Naive thymus-derived CD4-positive, alpha-beta T cell (primary cell): Measurements from ENCODE around the gene SAMD8. TPM values are rescaled to one million over a fixed set of nuclear protein-coding genes. Genes with fewer than 3 reads are reported as not detected.
"Not testable (repeated sequence)": the region's sequence is repeated elsewhere in the genome, so short reads cannot be mapped to it uniquely, and the experiment has no call there.

ENCODE experiments used
- ATAC-seq: fragments of 150-1000 bp; cut with Tn5 transposase; 2 replicates; pipeline ENCODE4 v1.10.0; 2021; ENCODE audit warnings: mild to moderate bottlenecking, moderate library complexity
- CTCF ChIA-PET: fragments of 350-600 bp; sonication (Branson Sonifier 250); formaldehyde crosslinking; loops from one replicate; lab custom pipeline; 2021; ENCODE audit warnings: antibody characterized with exemption; lab: Charles Lee
- POLR2A ChIA-PET: fragments of 350-600 bp; sonication (Branson Sonifier 250); formaldehyde crosslinking; loops from one replicate; lab custom pipeline; 2021; ENCODE audit warnings: antibody characterized with exemption, inconsistent platforms; lab: Charles Lee
- DNase-seq, 9 donors: peaks; one replicate each; pipeline versions ENCODE4 v3.0.0 to v3.0.0-alpha.2; 2020 to 2022; ENCODE audit warnings: mixed read lengths in 1 of 9
- H3K27ac ChIP-seq: one replicate; pipeline ENCODE4 v1.7.0; 2013; ENCODE audit warnings: mild to moderate bottlenecking, low read depth, low read length, moderate library complexity
- H3K27me3 ChIP-seq, 2 donors: one replicate each; pipeline ENCODE4 v1.7.0; 2013; ENCODE audit warnings: low read length in 2 of 2, mild to moderate bottlenecking in 2 of 2, moderate library complexity in 2 of 2; ENCODE audit not compliant: control insufficient read depth in 2 of 2, insufficient read depth in 2 of 2
- H3K36me3 ChIP-seq, 3 experiments: 1 replicate in 2 of 3; 2 replicates in 1 of 3; pipeline ENCODE4 v1.7.0; 2013; ENCODE audit warnings: low read length in 3 of 3, mild to moderate bottlenecking in 3 of 3, moderate library complexity in 1 of 3; ENCODE audit not compliant: insufficient read depth in 3 of 3, control insufficient read depth in 2 of 3
- H3K4me1 ChIP-seq, 2 donors: one replicate each; pipeline ENCODE4 v1.7.0; 2013; ENCODE audit warnings: low read length in 2 of 2, mild to moderate bottlenecking in 2 of 2, moderate library complexity in 1 of 2; ENCODE audit not compliant: control insufficient read depth in 2 of 2, insufficient read depth in 2 of 2
- H3K4me3 ChIP-seq: 2 replicates; pipeline ENCODE4 v1.7.0; 2013; ENCODE audit warnings: mild to moderate bottlenecking, low read length
- H3K9me3 ChIP-seq, 3 experiments: 1 replicate in 2 of 3; 2 replicates in 1 of 3; pipeline ENCODE4 v1.7.0; 2013; ENCODE audit warnings: low read length in 3 of 3; ENCODE audit not compliant: control insufficient read depth in 2 of 3
- H3K27ac Mint-ChIP-seq, 9 donors: one replicate each; pipeline ENCODE4 v1.8.0; 2020 to 2022; ENCODE audit warnings: mixed read lengths in 9 of 9, mild to moderate bottlenecking in 8 of 9, moderate library complexity in 5 of 9, inconsistent platforms in 2 of 9
- H3K27me3 Mint-ChIP-seq, 5 donors: one replicate each; pipeline ENCODE4 v1.8.0; 2021 to 2022; ENCODE audit warnings: mixed read lengths in 5 of 5, mild to moderate bottlenecking in 1 of 5
- H3K36me3 Mint-ChIP-seq, 5 donors: one replicate each; pipeline ENCODE4 v1.8.0; 2020 to 2022; ENCODE audit warnings: mixed read lengths in 5 of 5, mild to moderate bottlenecking in 3 of 5, inconsistent platforms in 1 of 5
- H3K4me1 Mint-ChIP-seq, 7 donors: one replicate each; pipeline ENCODE4 v1.8.0; 2020 to 2022; ENCODE audit warnings: mixed read lengths in 7 of 7, mild to moderate bottlenecking in 3 of 7, inconsistent platforms in 1 of 7
- H3K4me3 Mint-ChIP-seq, 10 donors: one replicate each; pipeline ENCODE4 v1.8.0; 2020 to 2022; ENCODE audit warnings: mild to moderate bottlenecking in 10 of 10, mixed read lengths in 10 of 10, moderate library complexity in 6 of 10, inconsistent platforms in 2 of 10
- H3K9me3 Mint-ChIP-seq, 11 donors: one replicate each; pipeline ENCODE4 v1.8.0; 2020 to 2022; ENCODE audit warnings: mixed read lengths in 11 of 11, mild to moderate bottlenecking in 4 of 11, inconsistent platforms in 1 of 11, moderate library complexity in 1 of 11
- intact Hi-C, 2 donors: fragments of 100-400 bp; cut with micrococcal nuclease; formaldehyde crosslinking; loops; one replicate each; pipeline ENCODE4 v1.15.1; 2023
- polyA plus RNA-seq, 2 donors: library from polyadenylated mRNA; unstranded; fragments of 300-500 nt; fragmentation: Illumina TruSeq; gene quantifications; one replicate each; pipeline ENCODE4 v1.2.3, GENCODE V29; 2021
- total RNA-seq, 6 experiments: library from RNA in 5 of 6; stranded (reverse) in 5 of 6; gene quantifications; 1 replicate in 5 of 6; 2 replicates in 1 of 6; pipeline ENCODE4 v1.2.3 and lab custom pipeline; 2021 to 2026

SAMD8 gene
- total and polyA plus RNA-seq, 7 experiments from 2014 or later: 4.5 to 31.7 (median 16.2) TPM

- no peaks in the 10 kb centered on the region for H3K9me3 ChIP-seq
- H3K4me1 ChIP-seq: no peaks in the 10 kb centered on the region
- H3K27ac ChIP-seq: no peak overlapping the region
- Mint-ChIP-seq H3K4me3 (no peak overlapping the region), H3K27me3 (no peaks in the 10 kb centered on the region), H3K4me1 (peaks cover 0 to 29% (median 4%) of the 10 kb centered on the region in 7 donors), H3K36me3 (peaks cover 5 to 25% (median 16%) of the 10 kb centered on the region in 5 donors), H3K27ac (peak overlapping the region in 1 of 9 donors; percentile 76), H3K9me3 (no peaks in the 10 kb centered on the region)
- no peak for DNase-seq
- peaks cover 0 to 23% (median 5%) of the 10 kb centered on the region in 3 experiments for H3K36me3 ChIP-seq
- intact Hi-C loops: no loop called here
- POLR2A ChIA-PET: no interaction called here
- no peaks in the 10 kb centered on the region for H3K27me3 ChIP-seq
- H3K4me3 ChIP-seq: no peak overlapping the region
- ATAC-seq: no peak
- CTCF ChIA-PET: interaction anchor here (0.6 to 1.3 kb wide), 4 partner anchors 8 to 1221 kb away, joined by 3 to 5 read pairs (median 4); no protein-coding TSS in a partner anchor
Observed at GRCh38 chr10:75179657-75180177, 68.3 kb downstream of the SAMD8 start.

- H3K4me3 Mint-ChIP-seq: no peak overlapping the region
- H3K9me3 Mint-ChIP-seq: no peaks in the 10 kb centered on the region
- Histone ChIP-seq H3K4me1 (no peaks in the 10 kb centered on the region), H3K9me3 (no peaks in the 10 kb centered on the region), H3K27me3 (no peaks in the 10 kb centered on the region), H3K36me3 (peaks cover 0 to 23% (median 5%) of the 10 kb centered on the region in 3 experiments), H3K27ac (no peak overlapping the region), H3K4me3 (no peak overlapping the region)
- H3K27ac Mint-ChIP-seq: no peak overlapping the region
- intact Hi-C loops: no loop called here
- no peaks in the 10 kb centered on the region for H3K27me3 Mint-ChIP-seq
- ChIA-PET CTCF (interaction anchor here (12.6 kb wide), 1 partner anchor 54 kb away, joined by 183 read pairs; the partner anchor contains the start of gene COMTD1), POLR2A (no interaction called here)
- peaks cover 5 to 20% (median 12%) of the 10 kb centered on the region in 5 donors for H3K36me3 Mint-ChIP-seq
- DNase-seq (no peak), ATAC-seq (no peak)
- peaks cover 0 to 25% (median 3%) of the 10 kb centered on the region in 7 donors for H3K4me1 Mint-ChIP-seq
Observed at GRCh38 chr10:75180592-75180991, 69.1 kb downstream of the SAMD8 start.

GRCh38 chr10:75181073-75181472, 69.6 kb downstream of the SAMD8 start:
- ATAC-seq (no peak), DNase-seq (no peak)
- Histone ChIP-seq H3K9me3 (no peaks in the 10 kb centered on the region), H3K27me3 (no peaks in the 10 kb centered on the region), H3K27ac (no peak overlapping the region), H3K4me3 (no peak overlapping the region), H3K36me3 (peaks cover 0 to 20% (median 5%) of the 10 kb centered on the region in 3 experiments), H3K4me1 (no peaks in the 10 kb centered on the region)
- H3K27ac Mint-ChIP-seq: peak overlapping the region in 2 of 9 donors; percentile 3 to 20
- ChIA-PET CTCF (interaction anchor here (12.6 kb wide), 1 partner anchor 53 kb away, joined by 183 read pairs; the partner anchor contains the start of gene COMTD1), POLR2A (no interaction called here)
- peaks cover 5 to 18% (median 10%) of the 10 kb centered on the region in 5 donors for H3K36me3 Mint-ChIP-seq
- H3K4me1 Mint-ChIP-seq: peaks cover 0 to 25% (median 3%) of the 10 kb centered on the region in 7 donors
- H3K9me3 Mint-ChIP-seq: no peaks in the 10 kb centered on the region
- no peaks in the 10 kb centered on the region for H3K27me3 Mint-ChIP-seq
- H3K4me3 Mint-ChIP-seq: no peak overlapping the region
- intact Hi-C loops: no loop called here

- DNase-seq (no peak), ATAC-seq (no peak)
- Mint-ChIP-seq H3K9me3 (no peaks in the 10 kb centered on the region), H3K4me1 (peaks cover 0 to 12% (median 7%) of the 10 kb centered on the region in 7 donors), H3K36me3 (peaks cover 0 to 4% (median 0%) of the 10 kb centered on the region in 5 donors), H3K27me3 (no peaks in the 10 kb centered on the region), H3K27ac (peak overlapping the region in 5 of 9 donors; percentile 19 to 72 (median 56)), H3K4me3 (no peak overlapping the region)
- ChIA-PET CTCF (interaction anchor here (0.6 to 12.6 kb wide), 5 partner anchors 12 to 88 kb away, joined by 3 to 183 read pairs (median 3); partner anchors contain the start of gene COMTD1), POLR2A (interaction anchor here (0.6 to 2.5 kb wide), 4 partner anchors 13 to 50 kb away, joined by 3 to 32 read pairs (median 6); partner anchors contain the start of genes COMTD1 and VDAC2)
- Histone ChIP-seq H3K36me3 (peaks cover 0 to 5% (median 0%) of the 10 kb centered on the region in 3 experiments), H3K9me3 (no peaks in the 10 kb centered on the region), H3K27ac (no peak overlapping the region), H3K4me3 (no peak overlapping the region), H3K27me3 (no peaks in the 10 kb centered on the region), H3K4me1 (peaks cover 4 to 5% of the 10 kb centered on the region in 2 donors)
- intact Hi-C loops: no loop called here
Observed at GRCh38 chr10:75186310-75186709, 74.9 kb downstream of the SAMD8 start.

- Mint-ChIP-seq H3K36me3 (peaks cover 0 to 4% (median 0%) of the 10 kb centered on the region in 5 donors), H3K27me3 (no peaks in the 10 kb centered on the region), H3K9me3 (no peaks in the 10 kb centered on the region), H3K4me3 (peak overlapping the region in 1 of 10 donors; percentile 11), H3K4me1 (peaks cover 0 to 12% (median 7%) of the 10 kb centered on the region in 7 donors), H3K27ac (peak overlapping the region; percentile 58 to 98 (median 90))
- POLR2A ChIA-PET: interaction anchor here (0.5 to 2.5 kb wide), 9 partner anchors 16 to 77 kb away, joined by 3 to 32 read pairs (median 4); partner anchors contain the start of genes COMTD1, SAMD8 and VDAC2
- DNase-seq (peak; percentile 33 to 84 (median 77)), ATAC-seq (peak; percentile 94)
- Histone ChIP-seq H3K4me3 (no peak overlapping the region), H3K27me3 (no peaks in the 10 kb centered on the region), H3K9me3 (no peaks in the 10 kb centered on the region), H3K36me3 (peaks cover 0 to under 1% (median 0%) of the 10 kb centered on the region in 3 experiments), H3K4me1 (peaks cover 4 to 5% of the 10 kb centered on the region in 2 donors), H3K27ac (peak overlapping the region; percentile 59)
- CTCF ChIA-PET: interaction anchor here (0.5 to 12.6 kb wide), 20 partner anchors 8 to 1541 kb away, joined by 3 to 183 read pairs (median 4); partner anchors contain the start of genes COMTD1, SAMD8 and VDAC2
- intact Hi-C loops: loop anchor here (1.0 to 2.0 kb wide), 6 partner anchors 22 to 362 kb away; partner anchors contain the start of genes VDAC2 (in 2 of the 2), KAT6B (in 1 of the 2) and SAMD8 (in 1 of the 2)
Observed at GRCh38 chr10:75187961-75188426, 76.5 kb downstream of the SAMD8 start.

GRCh38 chr10:75188522-75188921, 77.1 kb downstream of the SAMD8 start:
- not testable (repeated sequence) for H3K4me1 ChIP-seq, H3K4me3 Mint-ChIP-seq, H3K36me3 ChIP-seq, H3K9me3 ChIP-seq, DNase-seq, H3K9me3 Mint-ChIP-seq, H3K27me3 ChIP-seq, H3K27me3 Mint-ChIP-seq, H3K4me3 ChIP-seq, ATAC-seq, H3K36me3 Mint-ChIP-seq
- CTCF ChIA-PET: interaction anchor here (0.6 to 12.6 kb wide), 16 partner anchors 9 to 944 kb away, joined by 3 to 183 read pairs (median 4); partner anchors contain the start of genes COMTD1, SAMD8 and VDAC2
- peaks cover 0 to 12% (median 7%) of the 10 kb centered on the region in 7 donors for H3K4me1 Mint-ChIP-seq
- intact Hi-C loops: loop anchor here (1.0 to 2.0 kb wide), 6 partner anchors 22 to 362 kb away; partner anchors contain the start of genes VDAC2 (in 2 of the 2), KAT6B (in 1 of the 2) and SAMD8 (in 1 of the 2)
- H3K27ac Mint-ChIP-seq: peak overlapping the region in 7 of 9 donors; percentile 87 to 98 (median 90)
- POLR2A ChIA-PET: interaction anchor here (0.5 to 2.5 kb wide), 8 partner anchors 16 to 77 kb away, joined by 3 to 32 read pairs (median 4); partner anchors contain the start of genes COMTD1, SAMD8 and VDAC2
- H3K27ac ChIP-seq: peak overlapping the region; percentile 59
